ENCODE measurements around the gene KLK2. TPM values are rescaled to one million over a fixed set of nuclear protein-coding genes. Genes with fewer than 3 reads are reported as not detected.

KLK2 gene
- polyA plus RNA-seq, 1 donor from 2014 or later: not detected

GRCh38 chr19:50870417-50871089, 2.7 kb upstream of the KLK2 start:
- Histone ChIP-seq H3K9me2 (ENCODE audit: insufficient read depth, low read length) (no peaks in the 10 kb centered on the region), H3K9ac (ENCODE audit: low read length) (no peak overlapping the region), H3K79me2 (replicated peaks; ENCODE audit: insufficient read depth, low read length) (no peaks in the 10 kb centered on the region), H3K27me3 (ENCODE audit: insufficient read depth, low read depth, low read length) (no peaks in the 10 kb centered on the region), H3F3A (ENCODE audit: insufficient read depth, low read length, poor library complexity, severe bottlenecking) (no peaks in the 10 kb centered on the region), H3K27ac (ENCODE audit: low read length) (no peak overlapping the region), H3K4me3 (ENCODE audit: low read length) (no peak overlapping the region), H3K36me3 (ENCODE audit: insufficient read depth, low read length) (no peaks in the 10 kb centered on the region), H2AFZ (ENCODE audit: low read depth, low read length) (no peak overlapping the region), H4K20me1 (ENCODE audit: insufficient read depth) (no peaks in the 10 kb centered on the region), H3K9me3 (ENCODE audit: low read length) (no peaks in the 10 kb centered on the region), H3K4me2 (ENCODE audit: low read length) (no peak overlapping the region)
- TF ChIP-seq EP300 (conservative IDR thresholded peaks at IDR 0.05; ENCODE audit: poor library complexity, severe bottlenecking) (no peak), TAF1 (IDR thresholded peaks at IDR 0.05; ENCODE audit: low read depth) (no peak), POLR2AphosphoS5 (IDR thresholded peaks at IDR 0.05) (no peak), CTCF (IDR thresholded peaks at IDR 0.05; ENCODE audit: poor library complexity, severe bottlenecking) (no peak), REST (IDR thresholded peaks at IDR 0.05; ENCODE audit: borderline replicate concordance) (no peak), RAD21 (conservative IDR thresholded peaks at IDR 0.05) (no peak), EZH2 (IDR thresholded peaks at IDR 0.05; ENCODE audit: borderline replicate concordance, insufficient read depth, low read length, poor library complexity, severe bottlenecking) (no peak), SMC3 (conservative IDR thresholded peaks at IDR 0.05; ENCODE audit: poor library complexity) (no peak), MXI1 (conservative IDR thresholded peaks at IDR 0.05; ENCODE audit: poor library complexity, severe bottlenecking) (no peak)

GRCh38 chr19:50874211-50874610, 972 bp downstream of the KLK2 start:
- TF ChIP-seq RAD21 (conservative IDR thresholded peaks at IDR 0.05): no peak
- no peak for TF ChIP-seq POLR2AphosphoS5 (IDR thresholded peaks at IDR 0.05)
- no peak for TF ChIP-seq MXI1 (conservative IDR thresholded peaks at IDR 0.05; ENCODE audit: poor library complexity, severe bottlenecking)
- no peak for TF ChIP-seq EZH2 (IDR thresholded peaks at IDR 0.05; ENCODE audit: borderline replicate concordance, insufficient read depth, low read length, poor library complexity, severe bottlenecking)
- no peak for TF ChIP-seq EP300 (conservative IDR thresholded peaks at IDR 0.05; ENCODE audit: poor library complexity, severe bottlenecking)
- TF ChIP-seq TAF1 (IDR thresholded peaks at IDR 0.05; ENCODE audit: low read depth): no peak
- no peak for TF ChIP-seq CTCF (IDR thresholded peaks at IDR 0.05; ENCODE audit: poor library complexity, severe bottlenecking)
- TF ChIP-seq SMC3 (conservative IDR thresholded peaks at IDR 0.05; ENCODE audit: poor library complexity): no peak
- TF ChIP-seq REST (IDR thresholded peaks at IDR 0.05; ENCODE audit: borderline replicate concordance): no peak
- no peaks in the 10 kb centered on the region for H3F3A ChIP-seq (ENCODE audit: insufficient read depth, low read length, poor library complexity, severe bottlenecking)
- H4K20me1 ChIP-seq (ENCODE audit: insufficient read depth): no peaks in the 10 kb centered on the region
- H3K9me2 ChIP-seq (ENCODE audit: insufficient read depth, low read length): no peaks in the 10 kb centered on the region
- no peaks in the 10 kb centered on the region for H3K79me2 ChIP-seq (replicated peaks; ENCODE audit: insufficient read depth, low read length)
- H3K9ac ChIP-seq (ENCODE audit: low read length): no peak overlapping the region
- no peaks in the 10 kb centered on the region for H3K36me3 ChIP-seq (ENCODE audit: insufficient read depth, low read length)
- no peak overlapping the region for H3K4me3 ChIP-seq (ENCODE audit: low read length)
- H3K9me3 ChIP-seq (ENCODE audit: low read length): no peaks in the 10 kb centered on the region
- H3K4me2 ChIP-seq (ENCODE audit: low read length): no peak overlapping the region
- no peaks in the 10 kb centered on the region for H3K27me3 ChIP-seq (ENCODE audit: insufficient read depth, low read depth, low read length)
- H3K27ac ChIP-seq (ENCODE audit: low read length): no peak overlapping the region
- H2AFZ ChIP-seq (ENCODE audit: low read depth, low read length): no peak overlapping the region

Measured in neural cell (in vitro differentiated cells).